ENCODE data around the gene BLTP3B. TPM values are rescaled to one million over a fixed set of nuclear protein-coding genes. Genes with fewer than 3 reads are reported as not detected.

The BLTP3B gene
- total and polyA plus RNA-seq, 8 donors, result 20.1 to 33.0 (median 25.5) TPM

DNA sequence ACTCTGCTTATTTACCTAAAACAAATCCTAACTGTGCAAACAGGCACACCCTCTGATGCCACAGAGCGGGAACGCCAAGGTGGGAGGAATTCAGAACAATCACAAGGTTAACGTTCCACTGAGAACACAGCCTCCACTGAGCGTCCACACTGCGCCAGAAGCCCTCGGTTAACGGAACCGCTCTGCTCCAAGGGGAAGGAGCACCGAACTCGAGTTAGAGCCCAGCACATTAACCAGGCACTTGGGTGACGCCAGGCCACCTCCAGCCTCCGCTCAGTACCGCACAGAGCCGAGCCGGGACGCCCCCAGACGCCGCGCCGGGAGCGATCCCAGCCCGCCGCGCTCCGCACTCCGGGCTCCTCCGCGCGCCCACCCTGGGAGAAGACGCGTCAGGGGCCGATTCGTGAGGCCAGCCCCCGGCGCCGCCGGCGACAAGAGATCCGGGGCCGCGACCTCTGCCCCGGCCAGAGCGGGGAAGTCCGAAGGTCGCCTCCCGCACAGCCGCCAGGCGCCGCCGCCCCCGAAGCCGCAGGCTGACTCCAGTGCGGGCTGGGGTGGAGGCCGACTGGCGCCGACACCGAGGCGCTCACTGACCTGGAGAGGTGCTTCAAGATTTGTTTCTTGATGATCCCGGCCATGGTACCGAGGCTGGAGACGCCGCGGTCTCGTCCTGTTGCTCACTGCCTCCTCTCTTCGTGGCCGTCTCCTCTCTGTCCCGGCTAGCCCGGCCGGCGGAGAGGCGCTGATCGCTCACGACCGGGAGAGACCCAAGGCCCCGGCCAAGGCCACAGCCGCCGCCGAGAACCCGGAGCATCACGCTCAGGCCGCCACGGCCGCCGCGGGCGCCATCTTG lies 450 bp downstream of the BLTP3B start:
- no peaks in the 10 kb centered on the region for H3K9me3 ChIP-seq
- H3K27ac ChIP-seq, result peak overlapping the region; percentile 94 to 98
- H3K27me3 ChIP-seq, result no peaks in the 10 kb centered on the region
- peaks cover 0 to 53% of the 10 kb centered on the region in 2 donors for H3K4me1 ChIP-seq
- TF ChIP-seq, protein P1, sequence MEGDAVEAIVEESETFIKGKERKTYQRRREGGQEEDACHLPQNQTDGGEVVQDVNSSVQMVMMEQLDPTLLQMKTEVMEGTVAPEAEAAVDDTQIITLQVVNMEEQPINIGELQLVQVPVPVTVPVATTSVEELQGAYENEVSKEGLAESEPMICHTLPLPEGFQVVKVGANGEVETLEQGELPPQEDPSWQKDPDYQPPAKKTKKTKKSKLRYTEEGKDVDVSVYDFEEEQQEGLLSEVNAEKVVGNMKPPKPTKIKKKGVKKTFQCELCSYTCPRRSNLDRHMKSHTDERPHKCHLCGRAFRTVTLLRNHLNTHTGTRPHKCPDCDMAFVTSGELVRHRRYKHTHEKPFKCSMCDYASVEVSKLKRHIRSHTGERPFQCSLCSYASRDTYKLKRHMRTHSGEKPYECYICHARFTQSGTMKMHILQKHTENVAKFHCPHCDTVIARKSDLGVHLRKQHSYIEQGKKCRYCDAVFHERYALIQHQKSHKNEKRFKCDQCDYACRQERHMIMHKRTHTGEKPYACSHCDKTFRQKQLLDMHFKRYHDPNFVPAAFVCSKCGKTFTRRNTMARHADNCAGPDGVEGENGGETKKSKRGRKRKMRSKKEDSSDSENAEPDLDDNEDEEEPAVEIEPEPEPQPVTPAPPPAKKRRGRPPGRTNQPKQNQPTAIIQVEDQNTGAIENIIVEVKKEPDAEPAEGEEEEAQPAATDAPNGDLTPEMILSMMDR (IDR thresholded peaks at IDR 0.05), result no peak
- H3K36me3 ChIP-seq, result no peaks in the 10 kb centered on the region
- ATAC-seq, result peak; percentile 72
- peak overlapping the region; percentile 83 to 99 for H3K4me3 ChIP-seq
- peak; percentile 42 to 91 (median 62) for DNase-seq
- intact Hi-C loops (cut with DNase I), result no loop called here

DNA sequence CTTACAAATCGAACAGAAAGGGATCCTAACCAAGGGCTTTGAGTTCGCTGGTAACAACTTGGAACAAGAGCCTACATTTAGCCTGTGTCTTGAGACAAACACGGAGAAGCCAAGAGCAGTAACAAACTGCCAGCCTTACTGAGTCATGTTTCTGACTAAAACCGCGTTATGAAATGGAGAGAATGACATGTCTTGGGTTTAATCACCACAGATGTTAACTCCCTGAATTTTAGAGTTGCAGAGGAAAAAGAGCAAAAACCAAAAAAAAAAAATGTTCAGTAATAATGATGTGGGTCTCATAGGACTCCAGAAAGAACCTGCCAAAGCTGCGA lies 1.0 kb downstream of the BLTP3B start:
- Histone ChIP-seq H3K27ac (peak overlapping the region; percentile 94 to 98), H3K4me1 (peaks cover 0 to 54% of the 10 kb centered on the region in 2 donors), H3K36me3 (no peaks in the 10 kb centered on the region), H3K9me3 (no peaks in the 10 kb centered on the region), H3K4me3 (peak overlapping the region; percentile 83 to 99), H3K27me3 (no peaks in the 10 kb centered on the region)
- DNase-seq, result peak in 1 of 4 donors; percentile 36
- peak; percentile 46 for ATAC-seq
- TF ChIP-seq, protein P1 (IDR thresholded peaks at IDR 0.05), result no peak
- intact Hi-C loops (cut with DNase I), result no loop called here

- H3K4me1 ChIP-seq, result peaks cover 0 to 59% of the 10 kb centered on the region in 2 donors
- no peak for DNase-seq
Observed at GRCh38 chr12:100138803-100139098, 3.9 kb downstream of the BLTP3B start.

GRCh38 chr12:100138048-100138802 lies 4.4 kb downstream of the BLTP3B start:
- peak overlapping the region in 1 of 2 donors; percentile 14 for H3K27ac ChIP-seq
- TF ChIP-seq, protein P1 (IDR thresholded peaks at IDR 0.05), result peak in 1 of 2 donors; percentile 24

More at GRCh38 chr12:100138803-100139098, 3.9 kb downstream of the BLTP3B start:
- Histone ChIP-seq H3K9me3 (no peaks in the 10 kb centered on the region), H3K27me3 (no peaks in the 10 kb centered on the region), H3K27ac (peak overlapping the region in 1 of 2 donors; percentile 14), H3K4me3 (no peak overlapping the region), H3K36me3 (no peaks in the 10 kb centered on the region)
- no peak for ATAC-seq
- TF ChIP-seq, protein P1 (IDR thresholded peaks at IDR 0.05), result no peak
- intact Hi-C loops (cut with DNase I), result no loop called here

GRCh38 chr12:100133200-100133599 lies 9.5 kb downstream of the BLTP3B start:
- no peak for ATAC-seq
- no peak for DNase-seq
- Histone ChIP-seq H3K4me3 (no peak overlapping the region), H3K27ac (no peak overlapping the region), H3K9me3 (no peaks in the 10 kb centered on the region), H3K27me3 (no peaks in the 10 kb centered on the region), H3K36me3 (no peaks in the 10 kb centered on the region), H3K4me1 (peaks cover 7 to 33% of the 10 kb centered on the region in 2 donors)
- intact Hi-C loops (cut with DNase I), result no loop called here
- TF ChIP-seq, protein P1 (IDR thresholded peaks at IDR 0.05), result no peak

More at GRCh38 chr12:100138048-100138802, 4.4 kb downstream of the BLTP3B start:
- H3K27me3 ChIP-seq, result no peaks in the 10 kb centered on the region
- no peak overlapping the region for H3K4me3 ChIP-seq
- DNase-seq, result no peak
- H3K9me3 ChIP-seq, result no peaks in the 10 kb centered on the region
- peaks cover 0 to 54% of the 10 kb centered on the region in 2 donors for H3K4me1 ChIP-seq
- intact Hi-C loops (cut with DNase I), result no loop called here
- H3K36me3 ChIP-seq, result no peaks in the 10 kb centered on the region
- ATAC-seq, result no peak

All from left lung (tissue), 10 donors.